MM.1S (cell line): ENCODE results near the gene ZNF438.

Experiments used
- EZH2 ChIP-seq: fragments of 300-600 bp; sonication (generic); optimal IDR thresholded peaks from 2 replicates; pipeline ENCODE3; 2017; ENCODE audit warnings: low read depth, mild to moderate bottlenecking, antibody characterized with exemption, low read length, mixed read lengths
- EZH2phosphoT487 ChIP-seq: fragments of 300-600 bp; sonication (generic); IDR thresholded peaks from 2 replicates; pipeline ENCODE4 v1.6.1; 2018; ENCODE audit warnings: antibody characterized with exemption, low read length

DNA sequence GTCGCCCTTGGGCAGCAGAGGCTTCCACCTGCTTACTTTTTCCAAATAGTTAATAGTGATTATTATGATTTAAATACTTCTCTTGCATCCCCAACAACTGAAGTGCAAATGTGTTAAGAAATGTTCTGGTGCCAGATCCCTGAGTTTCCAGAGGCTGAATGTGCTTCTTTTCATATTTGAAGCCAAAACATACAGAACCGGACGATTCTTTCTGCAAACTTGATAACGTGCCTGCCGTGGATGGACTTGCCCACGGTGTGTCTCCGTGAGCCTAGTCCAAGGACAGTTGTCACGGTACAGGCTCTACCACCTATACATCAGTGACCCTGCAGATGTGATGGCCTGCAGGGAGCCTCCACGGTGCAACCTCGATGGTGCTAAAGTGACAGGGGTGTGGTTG lies 203.5 kb downstream of the ZNF438 start:
- TF ChIP-seq EZH2phosphoT487 (no peak), EZH2 (no peak)
